Hindlimb muscle (tissue), 1 donor: ENCODE results near the gene TRANK1. TPM values are rescaled to one million over a fixed set of nuclear protein-coding genes. Genes with fewer than 3 reads are reported as not detected.
"Not testable (repeated sequence)": the region's sequence is repeated elsewhere in the genome, so short reads cannot be mapped to it uniquely, and the experiment has no call there.

Experiments
- DNase-seq: peaks from one replicate; pipeline ENCODE4 v3.0.0-alpha.2; 2013
- polyA plus RNA-seq: library from polyadenylated mRNA; unstranded; fragments of 120-200 nt; gene quantifications from one replicate; pipeline ENCODE4 v1.2.1, GENCODE V29; 2013; ENCODE audit not compliant: insufficient read length

The TRANK1 gene
- polyA plus RNA-seq, 1 donor, result 5.0 TPM

DNA sequence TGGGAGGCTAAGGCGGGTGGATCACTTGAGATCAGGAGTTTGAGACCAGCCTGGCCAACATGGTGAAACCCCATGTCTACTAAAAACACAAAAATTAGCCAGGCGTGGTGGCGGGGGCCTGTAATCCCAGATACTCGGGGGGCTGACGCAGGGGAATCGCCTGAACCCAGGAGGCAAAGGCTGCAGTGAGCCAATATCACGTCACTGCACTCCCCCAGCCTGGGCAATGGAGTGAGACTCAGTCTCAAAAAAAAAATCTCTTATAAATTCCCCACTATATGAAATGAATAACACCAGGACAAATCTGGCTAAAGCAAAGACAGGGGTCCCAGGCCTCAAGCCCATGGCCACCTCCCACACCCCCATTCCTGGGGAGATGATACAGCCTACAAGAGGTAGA lies 53.8 kb downstream of the TRANK1 start:
- DNase-seq, result not testable (repeated sequence)

DNA sequence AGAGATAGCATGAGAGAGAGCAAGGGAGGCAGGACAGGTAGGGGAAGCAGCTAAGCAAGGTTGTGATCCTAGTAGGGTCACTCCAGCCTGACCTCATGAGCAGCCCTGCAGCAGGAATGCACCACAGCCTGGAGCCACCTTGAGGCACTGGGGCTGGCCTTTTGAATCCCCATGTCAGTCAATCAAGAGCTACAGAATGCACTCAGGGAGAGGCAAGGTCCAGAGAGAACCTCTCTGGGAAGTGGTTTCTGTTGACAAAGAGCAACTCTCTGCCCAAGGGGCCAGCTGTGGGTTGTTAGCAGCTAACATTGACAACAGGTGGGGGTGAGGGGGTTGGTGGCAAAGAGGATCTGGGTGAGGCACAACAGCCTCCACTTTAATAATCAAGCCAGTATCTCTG lies 54.6 kb downstream of the TRANK1 start:
- no peak for DNase-seq

DNA sequence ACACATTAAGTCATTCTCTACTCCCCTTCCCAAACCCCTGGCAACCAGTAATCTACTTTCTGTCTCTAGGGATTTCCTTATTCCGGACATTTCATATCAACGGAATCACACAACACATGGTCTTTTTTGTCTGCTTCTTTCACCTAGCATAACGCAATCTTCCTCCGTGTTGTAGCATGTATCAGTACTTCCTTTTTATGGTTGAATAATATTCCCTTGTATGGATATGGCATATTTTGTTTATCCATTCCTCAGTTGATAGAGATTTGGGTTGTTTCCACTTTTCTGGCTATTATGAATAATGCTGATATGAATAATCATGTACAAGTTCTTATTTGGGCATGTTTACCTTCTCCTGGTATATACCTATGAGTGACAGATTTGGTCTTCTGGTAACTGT lies 63.1 kb downstream of the TRANK1 start:
- DNase-seq, result no peak

DNA sequence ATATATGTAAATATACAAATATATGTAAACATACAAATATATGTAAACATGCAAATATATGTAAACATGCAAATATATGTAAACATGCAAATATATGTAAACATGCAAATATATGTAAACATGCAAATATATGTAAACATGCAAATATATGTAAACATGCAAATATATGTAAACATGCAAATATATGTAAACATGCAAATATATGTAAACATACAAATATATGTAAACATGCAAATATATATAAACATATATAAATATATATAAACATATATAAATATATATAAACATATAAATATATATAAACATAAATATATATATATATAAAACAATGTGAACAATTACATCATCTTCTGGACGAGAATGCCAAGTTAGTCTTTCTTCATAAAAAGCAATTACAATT lies 65.0 kb downstream of the TRANK1 start:
- DNase-seq, result not testable (repeated sequence)

DNA sequence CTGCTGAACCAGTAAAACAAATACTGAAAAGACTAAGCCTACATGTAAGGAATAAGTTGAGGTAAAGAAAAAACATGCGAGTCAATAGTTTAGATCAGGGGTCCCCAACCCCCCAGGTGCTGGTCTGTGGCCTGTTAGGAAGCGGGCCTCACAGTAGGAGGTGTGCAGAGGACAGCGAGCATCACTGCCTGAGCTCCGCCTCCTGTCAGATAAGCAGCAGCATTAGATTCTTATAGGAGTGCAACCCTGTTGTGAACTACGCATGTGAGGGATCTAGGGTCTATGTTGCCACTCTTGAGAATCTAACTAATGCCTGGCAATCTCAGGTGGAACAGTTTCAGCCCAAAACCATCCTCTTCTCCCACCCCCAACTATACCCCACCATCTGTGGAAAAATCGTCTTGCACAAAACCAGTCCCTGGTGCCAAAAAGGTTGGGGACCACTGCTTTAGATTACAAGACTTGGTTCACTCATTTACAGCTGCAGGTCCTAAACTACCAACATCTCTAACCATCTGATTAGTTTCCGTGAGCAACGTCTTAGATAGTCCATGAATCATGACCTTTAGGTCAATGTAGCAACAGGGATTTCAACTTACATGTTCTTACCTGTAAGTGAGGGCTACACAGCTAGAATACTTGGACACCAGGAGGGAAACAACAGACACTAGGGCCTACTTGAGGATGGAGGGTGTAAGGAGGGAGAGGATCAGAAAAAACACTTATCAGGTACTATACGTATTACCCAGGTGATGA lies 66.7 kb downstream of the TRANK1 start:
- DNase-seq, result no peak

DNA sequence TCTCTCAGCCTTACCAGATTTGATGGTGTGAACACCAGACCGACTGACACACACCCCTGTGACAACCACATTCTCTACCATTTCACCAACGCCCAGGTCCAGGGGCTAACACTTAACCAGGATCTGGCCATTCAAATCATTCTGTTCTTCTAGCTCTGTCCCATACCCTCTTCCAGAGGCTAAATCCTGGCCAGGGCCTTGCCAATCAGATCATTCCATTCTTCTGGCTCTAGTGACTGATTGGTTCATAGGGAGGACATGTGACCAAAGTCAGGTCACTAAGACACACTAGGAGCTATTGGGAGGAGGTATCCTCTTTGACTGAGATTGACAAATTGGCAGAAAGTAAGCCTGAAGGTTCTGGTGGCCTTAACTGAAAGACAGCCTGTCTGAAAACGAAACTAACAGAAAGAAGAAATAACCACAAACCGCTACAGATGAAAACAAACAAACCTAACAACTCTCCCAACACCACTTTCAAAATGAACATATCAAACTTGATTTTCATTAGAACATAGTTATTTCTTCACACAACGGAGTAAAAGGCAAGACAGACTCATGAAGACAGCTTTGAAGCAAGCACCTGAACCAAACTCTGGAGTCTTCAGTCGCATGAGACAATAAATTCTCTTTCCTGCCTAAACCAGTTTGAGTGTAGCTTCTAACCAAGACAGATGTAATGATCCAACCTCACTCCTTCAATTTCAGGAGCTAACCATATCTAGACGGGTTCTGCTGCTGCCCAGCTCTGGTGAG lies 68.5 kb downstream of the TRANK1 start:
- DNase-seq, result no peak

DNA sequence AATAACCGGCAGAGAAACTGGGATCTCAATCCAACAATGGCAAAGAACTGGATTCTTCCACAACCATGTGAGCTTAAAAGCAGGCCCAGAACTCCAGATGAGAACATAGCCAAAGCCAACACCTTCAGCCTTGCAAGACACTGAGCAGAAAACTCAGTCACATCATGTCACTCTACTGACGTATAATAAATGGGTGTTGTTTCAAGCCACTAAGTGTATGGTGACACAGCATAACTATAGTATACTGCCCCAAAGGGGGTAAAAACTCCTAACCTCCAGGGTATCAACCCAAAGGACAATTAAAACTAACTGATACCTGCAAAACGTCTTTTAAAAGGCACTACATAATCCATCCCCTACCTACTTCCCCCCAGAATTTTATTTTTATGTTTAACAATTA lies 69.5 kb downstream of the TRANK1 start:
- DNase-seq, result no peak

DNA sequence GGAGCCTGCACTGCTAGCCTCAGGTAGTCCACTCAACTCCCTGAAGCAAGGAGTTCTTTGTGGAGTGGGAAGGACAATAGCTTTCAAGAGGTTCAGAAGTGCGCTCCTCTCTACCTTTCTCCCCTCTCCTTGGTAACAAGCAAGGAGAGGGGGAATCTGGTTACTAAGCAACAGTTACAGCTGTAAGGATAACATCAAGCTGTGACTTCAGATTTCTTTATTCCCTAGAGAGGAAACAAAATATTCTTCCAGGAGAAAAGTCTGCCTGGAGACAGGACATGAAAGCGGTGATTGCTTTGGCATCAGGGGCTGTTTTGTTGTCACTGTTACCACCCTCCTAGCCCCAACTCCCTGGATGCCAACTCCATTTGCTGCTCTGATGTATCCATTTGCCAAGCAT lies 70.4 kb downstream of the TRANK1 start:
- no peak for DNase-seq

DNA sequence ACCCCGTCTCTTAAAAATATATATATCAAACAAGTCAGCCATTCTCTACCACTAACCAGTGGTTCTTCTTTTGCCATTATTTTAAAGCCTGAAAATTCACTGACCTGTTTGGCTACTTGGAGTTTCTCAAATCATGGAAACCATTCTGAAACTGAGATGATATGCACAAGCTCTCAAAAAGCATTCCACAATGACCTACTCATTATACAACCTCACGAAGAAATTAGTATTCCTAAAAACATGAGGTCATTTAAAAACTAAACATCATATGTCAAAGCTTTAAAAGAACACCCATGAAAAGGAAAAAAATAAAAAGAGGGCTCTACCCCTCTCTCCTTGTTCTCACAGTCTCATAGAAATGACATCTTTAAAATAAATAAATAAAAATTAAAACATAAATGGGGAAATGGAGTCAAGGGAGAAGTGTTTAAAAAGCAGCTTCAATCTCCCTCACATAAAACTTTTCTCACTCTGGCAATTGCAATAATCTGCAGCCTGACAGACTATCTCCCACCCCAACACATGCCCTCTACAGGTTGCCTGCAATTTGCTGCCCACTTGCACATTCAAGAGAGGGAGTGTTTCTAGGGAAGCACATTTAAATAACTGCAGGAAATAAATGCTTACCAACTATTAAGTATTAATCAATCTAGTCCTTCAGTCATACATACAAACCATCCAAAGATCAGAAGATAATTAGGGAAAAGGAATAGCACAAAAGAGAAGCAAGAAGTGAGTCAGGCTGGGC lies 73.3 kb downstream of the TRANK1 start:
- DNase-seq, result no peak

DNA sequence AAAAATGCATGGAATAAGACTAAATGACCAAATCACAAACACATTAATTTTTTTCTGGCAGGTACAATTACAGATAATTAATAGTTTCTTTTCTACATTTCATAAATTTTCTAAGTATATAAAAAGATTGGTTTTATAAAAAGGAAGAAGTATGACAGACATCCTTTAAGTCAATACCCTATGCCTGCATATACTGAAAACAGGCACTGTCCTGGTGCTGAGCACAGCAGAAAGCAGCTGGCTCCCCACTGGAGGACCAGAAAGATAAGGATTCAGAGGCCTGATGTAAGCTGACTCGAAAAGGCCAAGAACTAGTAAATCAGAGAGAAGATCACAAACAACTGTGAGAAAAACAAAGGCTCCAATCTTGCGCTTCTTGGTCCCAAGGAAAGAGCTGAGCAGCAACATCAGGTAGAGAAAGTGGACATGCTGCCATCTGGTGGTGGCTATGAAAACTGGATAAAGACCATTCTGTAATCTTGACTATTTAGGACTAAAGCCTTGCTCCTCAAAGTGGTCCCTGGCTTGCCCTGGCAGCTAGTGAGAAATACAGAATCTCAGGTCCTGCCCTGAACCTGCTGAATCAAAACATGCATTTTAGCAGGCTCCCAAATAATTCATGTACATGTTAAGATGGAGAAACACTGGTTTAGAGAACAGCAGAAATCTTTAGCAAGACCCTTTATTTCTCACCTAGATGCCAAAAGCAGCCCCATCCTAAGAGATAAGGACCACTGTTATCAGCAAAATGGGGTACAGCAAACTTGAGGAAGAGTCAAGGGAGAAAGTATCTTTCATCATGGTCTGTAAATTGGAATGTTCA lies 76.0 kb downstream of the TRANK1 start:
- DNase-seq, result peak; percentile 70

DNA sequence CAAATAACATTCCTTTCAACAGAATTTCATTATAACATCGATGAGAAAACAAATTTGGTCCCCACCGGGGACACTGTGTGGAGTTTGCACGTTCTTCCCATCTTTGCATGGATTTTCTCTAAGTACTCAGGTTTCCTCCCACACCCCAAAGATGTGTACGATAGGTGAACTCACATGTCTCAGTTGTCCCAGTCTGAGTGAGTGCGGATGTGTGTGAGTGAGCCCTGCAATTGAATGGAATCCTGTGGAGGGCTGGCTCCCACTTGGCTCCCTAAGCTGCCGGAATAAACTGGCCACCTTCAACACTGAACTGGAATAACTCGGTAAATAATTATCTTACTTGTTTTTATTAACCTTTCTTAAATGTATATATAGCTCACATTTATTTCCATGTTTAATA lies 77.0 kb downstream of the TRANK1 start:
- DNase-seq, result no peak

DNA sequence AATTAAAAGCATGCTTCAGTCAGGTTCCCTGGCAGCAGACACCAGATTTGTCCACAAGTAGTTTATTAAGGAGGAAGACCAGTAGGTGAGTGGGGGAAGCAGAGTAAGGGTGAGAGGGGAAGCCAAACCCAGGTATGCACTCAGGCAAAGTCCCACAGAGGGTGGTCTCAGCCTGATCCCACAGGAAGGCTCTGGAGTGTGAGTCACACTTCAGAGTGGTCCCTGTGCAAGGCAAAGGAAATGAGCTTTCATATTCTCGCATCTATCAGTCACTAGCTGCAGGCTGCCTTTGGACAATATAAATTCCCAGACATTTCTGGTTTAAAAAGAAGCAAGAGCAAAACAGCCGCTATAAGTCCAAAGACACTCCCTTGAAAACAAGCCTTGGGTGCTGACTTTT lies 78.5 kb downstream of the TRANK1 start:
- no peak for DNase-seq

DNA sequence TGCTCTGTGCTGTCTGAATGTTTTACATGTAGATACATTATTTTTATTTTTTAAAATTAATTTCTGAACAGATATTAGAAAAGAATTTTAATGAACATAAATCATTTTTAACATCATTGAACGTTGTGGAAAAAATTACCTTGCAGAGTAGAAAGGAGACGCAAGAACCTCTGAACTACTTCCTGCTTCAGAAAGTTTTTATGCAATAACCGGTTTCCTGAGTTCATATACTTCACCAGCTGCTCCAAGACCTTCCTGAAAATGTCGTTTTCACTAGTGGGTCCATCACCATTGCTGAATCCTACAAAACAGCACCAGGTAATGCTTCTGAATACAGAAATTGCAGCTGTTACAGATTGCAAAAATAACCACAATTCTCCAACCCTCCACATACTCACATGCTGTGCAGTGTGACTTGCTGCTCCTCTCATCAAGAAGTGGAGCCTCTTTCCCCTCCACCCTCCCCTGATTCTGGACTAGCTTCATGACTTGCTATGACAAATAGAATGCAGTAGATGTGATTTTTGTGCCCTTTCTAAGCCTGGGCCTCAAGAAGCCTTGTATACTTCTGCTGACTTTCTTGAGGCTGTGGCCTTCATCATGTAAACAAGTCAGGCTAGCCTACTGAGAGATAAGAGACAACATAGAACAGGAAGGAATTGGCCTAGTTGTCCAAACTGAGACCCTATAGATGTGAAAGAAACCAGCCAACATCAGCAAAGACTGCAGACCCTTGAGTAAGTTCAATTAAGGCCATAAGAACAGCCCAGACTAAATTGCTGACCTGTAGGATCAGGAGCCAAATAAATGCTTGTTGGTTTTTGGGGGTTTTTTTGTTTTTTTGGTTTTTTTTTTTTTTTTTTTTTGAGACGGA lies 80.4 kb downstream of the TRANK1 start:
- DNase-seq, result no peak

DNA sequence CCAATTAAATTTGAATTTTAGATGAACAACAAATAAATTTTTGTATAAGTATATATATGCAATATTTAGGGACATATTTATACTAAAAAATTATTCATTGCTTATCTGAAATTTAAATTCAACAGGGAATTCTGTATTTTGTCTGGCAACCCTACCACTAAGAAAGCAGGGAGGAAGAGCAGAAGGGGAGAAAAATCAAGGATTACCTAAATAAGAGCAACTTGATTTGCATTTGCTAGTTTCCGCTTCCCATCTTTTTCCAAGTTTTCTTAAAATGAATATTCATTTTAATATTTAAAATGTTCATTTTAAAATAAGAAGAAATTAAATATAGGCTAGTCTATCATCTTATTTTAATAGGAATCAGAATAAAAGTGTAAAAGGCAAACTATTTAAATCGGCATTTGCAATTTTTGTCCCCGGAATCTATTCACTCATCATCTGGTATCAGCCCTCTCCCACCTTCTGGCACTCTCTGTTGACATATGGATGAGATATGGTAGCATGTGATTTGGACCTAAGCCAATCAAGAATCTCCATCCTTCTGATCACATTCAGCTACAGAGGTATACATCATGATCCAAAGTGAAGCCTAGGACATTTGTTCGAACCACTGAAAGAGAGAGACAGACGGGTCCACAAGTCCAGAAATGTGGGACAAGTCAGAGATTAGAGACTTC lies 82.6 kb downstream of the TRANK1 start:
- DNase-seq, result no peak

DNA sequence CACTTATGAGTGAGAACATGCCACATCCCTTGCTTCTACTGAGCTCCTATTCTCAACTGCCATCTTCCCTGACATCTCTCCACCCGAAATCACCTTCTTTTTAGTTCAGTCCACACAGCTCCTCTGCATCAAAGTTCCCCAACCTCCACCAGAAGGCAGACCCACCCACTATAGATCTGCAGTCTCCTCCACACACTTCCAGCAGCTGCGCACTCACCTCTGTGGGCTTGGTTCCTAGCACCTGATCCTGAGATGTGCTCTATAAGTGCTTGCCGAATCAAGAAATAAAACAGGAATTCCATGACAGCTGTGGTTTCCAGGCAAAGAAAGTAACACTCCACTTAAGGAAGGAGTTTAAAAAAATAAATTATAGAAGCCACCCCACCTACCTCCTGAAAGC lies 85.4 kb downstream of the TRANK1 start:
- no peak for DNase-seq

DNA sequence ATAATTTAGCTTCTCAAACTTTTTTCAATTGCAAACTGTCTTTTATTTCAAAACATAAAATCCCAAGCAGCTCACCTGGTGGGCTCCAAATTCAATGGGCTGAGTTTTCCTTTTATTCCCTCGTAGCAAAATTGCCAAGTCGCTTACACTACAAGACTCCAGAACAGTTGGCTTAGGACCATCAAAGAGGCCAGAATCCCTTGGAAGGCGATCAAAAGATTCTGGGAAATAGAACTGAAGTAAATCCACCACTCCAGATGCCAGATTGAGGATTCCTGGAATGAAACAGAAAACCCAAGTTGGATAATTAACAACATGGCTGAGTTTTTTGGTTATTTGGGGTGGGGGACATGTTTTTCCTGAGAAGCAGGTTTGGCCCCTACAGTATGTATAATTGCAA lies 92.8 kb downstream of the TRANK1 start:
- DNase-seq, result peak; percentile 26

DNA sequence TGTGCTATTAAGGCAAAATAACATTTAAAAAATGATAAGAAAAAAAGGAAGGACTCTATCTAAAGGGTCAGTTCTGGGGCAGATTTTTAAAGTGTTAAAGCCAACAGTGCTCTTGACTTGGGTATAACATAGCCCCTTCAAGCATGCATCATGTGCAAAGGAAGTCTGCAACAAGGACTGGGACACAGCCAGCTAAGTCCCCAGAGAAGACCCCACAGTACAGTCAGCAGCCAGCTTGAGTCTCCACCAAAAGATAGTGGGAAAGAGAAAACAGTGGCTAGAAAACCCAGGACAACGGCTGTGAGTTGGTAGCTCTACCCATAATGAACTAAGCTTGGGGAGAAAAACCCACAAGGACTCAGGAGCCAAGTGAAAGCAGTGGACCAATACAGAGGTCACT lies 94.1 kb downstream of the TRANK1 start:
- DNase-seq, result no peak

DNA sequence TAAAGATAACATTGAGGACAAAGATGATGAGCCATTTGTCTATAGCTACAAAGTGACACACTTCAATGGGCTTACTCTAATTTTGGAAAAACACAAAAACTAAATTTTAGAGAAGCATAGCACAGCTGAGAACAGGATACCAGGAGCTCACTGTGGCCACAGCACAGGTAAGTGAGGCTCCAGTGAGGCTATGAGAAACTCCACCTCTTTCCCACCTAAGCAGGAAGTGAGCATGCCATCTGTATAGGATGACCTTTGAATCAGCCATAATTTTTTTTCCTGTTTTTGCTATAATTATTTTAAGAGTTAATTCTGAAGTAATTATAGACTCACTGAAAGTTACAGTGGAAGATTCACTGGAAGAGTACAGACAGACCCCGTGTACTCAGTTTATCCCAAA lies 98.4 kb downstream of the TRANK1 start:
- DNase-seq, result no peak

DNA sequence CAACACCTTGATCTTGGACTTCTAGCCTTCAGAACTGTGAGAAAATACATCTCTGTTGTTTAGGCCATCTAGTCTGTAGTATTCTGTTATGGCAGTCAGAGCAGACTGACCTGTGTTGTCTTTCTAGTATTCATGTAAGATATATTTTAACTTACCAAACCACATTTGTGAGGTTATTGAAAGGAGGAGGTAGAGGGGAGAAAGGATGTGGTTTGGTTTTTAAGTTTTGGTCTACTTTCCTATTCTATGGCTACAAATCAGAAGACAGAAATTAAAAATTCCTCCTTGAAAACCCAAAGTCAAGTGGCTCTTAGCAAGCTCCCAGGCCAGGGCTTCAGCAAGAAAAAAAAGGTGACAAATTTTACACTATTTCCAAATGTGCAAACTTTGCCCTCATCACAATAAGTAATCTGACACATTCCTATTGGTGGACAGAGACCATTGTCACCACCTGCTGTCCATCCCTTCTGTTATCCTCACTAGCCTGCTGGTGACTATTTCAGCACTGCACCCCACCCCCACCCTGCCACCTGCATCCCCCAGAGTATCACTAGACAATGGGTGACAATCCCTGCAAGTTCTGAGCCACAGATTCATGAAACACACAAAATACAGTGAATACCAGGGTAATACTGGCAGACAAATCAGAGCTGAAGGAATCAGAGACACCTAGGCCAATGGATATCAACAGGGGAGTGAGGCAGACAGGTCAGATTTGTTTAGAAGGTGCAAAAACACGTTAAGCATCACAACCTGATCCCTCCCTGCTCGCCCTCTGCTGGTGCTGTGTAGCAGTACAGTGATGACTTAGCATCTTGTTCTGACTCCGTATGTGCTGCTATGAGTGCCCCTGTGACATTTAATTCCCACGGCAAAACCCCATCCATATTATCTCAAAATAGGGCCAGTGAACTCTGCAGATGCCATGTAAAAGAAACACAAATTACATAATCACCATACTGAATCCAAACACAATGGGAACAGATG lies 101.5 kb downstream of the TRANK1 start:
- DNase-seq, result no peak

DNA sequence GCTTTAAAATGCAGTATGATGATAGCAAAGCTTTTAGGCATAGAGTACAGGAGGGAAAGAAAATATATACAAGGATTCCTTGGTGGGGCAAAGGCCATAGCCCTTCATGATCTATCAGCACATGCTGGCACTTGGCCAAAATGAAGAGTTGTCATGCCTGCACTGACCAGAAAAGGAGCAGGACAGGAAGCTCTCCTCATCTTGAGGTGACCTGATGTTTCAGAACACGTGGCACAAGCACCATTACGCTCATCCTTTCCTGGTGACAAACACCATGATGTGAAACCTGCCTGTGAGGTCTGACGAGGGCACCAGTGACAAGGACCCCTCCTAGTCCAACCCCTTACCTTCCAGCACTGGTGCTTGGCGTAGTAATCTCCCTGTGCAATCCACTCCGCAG lies 102.6 kb downstream of the TRANK1 start:
- no peak for DNase-seq
